ENCODE measurements around the gene ASXL1.
A peak's percentile ranks its signal among the peaks of the same experiment; 100 is the strongest.

ASXL1 gene

GRCh38 chr20:32449057-32449889 lies 91.1 kb downstream of the ASXL1 start:
- peaks cover 55% of the 10 kb centered on the region for H3K4me1 ChIP-seq
- no peak for DNase-seq
- H3K27me3 ChIP-seq: no peaks in the 10 kb centered on the region
- no peak for TF ChIP-seq CTCF (IDR thresholded peaks at IDR 0.05; ENCODE audit: low read depth, low read length)
- peaks cover 56% of the 10 kb centered on the region for H3K36me3 ChIP-seq
- H3K9me3 ChIP-seq: no peaks in the 10 kb centered on the region
- no peak overlapping the region for H3K4me3 ChIP-seq (ENCODE audit: low read depth, low read length)

- no peak for TF ChIP-seq CTCF (IDR thresholded peaks at IDR 0.05; ENCODE audit: low read depth, low read length)
- DNase-seq: peak; percentile 82
- H3K36me3 ChIP-seq: peaks cover 54% of the 10 kb centered on the region
- peaks cover 53% of the 10 kb centered on the region for H3K4me1 ChIP-seq
- H3K9me3 ChIP-seq: no peaks in the 10 kb centered on the region
- H3K27me3 ChIP-seq: no peaks in the 10 kb centered on the region
- no peak overlapping the region for H3K4me3 ChIP-seq (ENCODE audit: low read depth, low read length)
Observed at GRCh38 chr20:32449890-32450401, 91.8 kb downstream of the ASXL1 start.

- Histone ChIP-seq H3K9me3 (no peaks in the 10 kb centered on the region), H3K4me3 (ENCODE audit: low read depth, low read length) (no peak overlapping the region), H3K27me3 (no peaks in the 10 kb centered on the region), H3K4me1 (peaks cover 47% of the 10 kb centered on the region), H3K36me3 (peaks cover 57% of the 10 kb centered on the region)
- DNase-seq: no peak
- no peak for TF ChIP-seq CTCF (IDR thresholded peaks at IDR 0.05; ENCODE audit: low read depth, low read length)
Observed at GRCh38 chr20:32450484-32451061, 92.4 kb downstream of the ASXL1 start.

- H3K4me3 ChIP-seq (ENCODE audit: low read depth, low read length): no peak overlapping the region
- no peak for TF ChIP-seq CTCF (IDR thresholded peaks at IDR 0.05; ENCODE audit: low read depth, low read length)
- no peaks in the 10 kb centered on the region for H3K9me3 ChIP-seq
- no peak for DNase-seq
- peaks cover 47% of the 10 kb centered on the region for H3K4me1 ChIP-seq
- peaks cover 62% of the 10 kb centered on the region for H3K36me3 ChIP-seq
- H3K27me3 ChIP-seq: no peaks in the 10 kb centered on the region
Observed at GRCh38 chr20:32451340-32451681, 93.2 kb downstream of the ASXL1 start.

- H3K36me3 ChIP-seq: peaks cover 57% of the 10 kb centered on the region
- DNase-seq: peak; percentile 4
- no peaks in the 10 kb centered on the region for H3K9me3 ChIP-seq
- no peaks in the 10 kb centered on the region for H3K27me3 ChIP-seq
- no peak overlapping the region for H3K4me3 ChIP-seq (ENCODE audit: low read depth, low read length)
- H3K4me1 ChIP-seq: peaks cover 47% of the 10 kb centered on the region
- TF ChIP-seq CTCF (IDR thresholded peaks at IDR 0.05; ENCODE audit: low read depth, low read length): no peak
Observed at GRCh38 chr20:32451682-32452461, 93.7 kb downstream of the ASXL1 start.

Measured in BE2C (cell line).